Testis (tissue), 2 donors: ENCODE results near the gene DOK6.

Source experiments
- POLR2A ChIP-seq: fragments of 450-650 bp; IDR thresholded peaks from one replicate; pipeline ENCODE4 v1.6.1; 2017; ENCODE audit warnings: antibody characterized with exemption, mild to moderate bottlenecking, moderate library complexity
- TF ChIP-seq, protein P1 (sequence below), 3 experiments: fragments of 450-650 bp in 2 of 3; fragments of 200-600 bp in 1 of 3; sonication (generic) in 1 of 3; IDR thresholded peaks; one replicate each; pipeline ENCODE4 v1.5.1; 2016 to 2019; ENCODE audit warnings: antibody characterized with exemption in 3 of 3, mild to moderate bottlenecking in 2 of 3, moderate library complexity in 1 of 3

GRCh38 chr18:69648486-69648885, 247.8 kb downstream of the DOK6 start:
- TF ChIP-seq, protein P1, sequence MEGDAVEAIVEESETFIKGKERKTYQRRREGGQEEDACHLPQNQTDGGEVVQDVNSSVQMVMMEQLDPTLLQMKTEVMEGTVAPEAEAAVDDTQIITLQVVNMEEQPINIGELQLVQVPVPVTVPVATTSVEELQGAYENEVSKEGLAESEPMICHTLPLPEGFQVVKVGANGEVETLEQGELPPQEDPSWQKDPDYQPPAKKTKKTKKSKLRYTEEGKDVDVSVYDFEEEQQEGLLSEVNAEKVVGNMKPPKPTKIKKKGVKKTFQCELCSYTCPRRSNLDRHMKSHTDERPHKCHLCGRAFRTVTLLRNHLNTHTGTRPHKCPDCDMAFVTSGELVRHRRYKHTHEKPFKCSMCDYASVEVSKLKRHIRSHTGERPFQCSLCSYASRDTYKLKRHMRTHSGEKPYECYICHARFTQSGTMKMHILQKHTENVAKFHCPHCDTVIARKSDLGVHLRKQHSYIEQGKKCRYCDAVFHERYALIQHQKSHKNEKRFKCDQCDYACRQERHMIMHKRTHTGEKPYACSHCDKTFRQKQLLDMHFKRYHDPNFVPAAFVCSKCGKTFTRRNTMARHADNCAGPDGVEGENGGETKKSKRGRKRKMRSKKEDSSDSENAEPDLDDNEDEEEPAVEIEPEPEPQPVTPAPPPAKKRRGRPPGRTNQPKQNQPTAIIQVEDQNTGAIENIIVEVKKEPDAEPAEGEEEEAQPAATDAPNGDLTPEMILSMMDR (IDR thresholded peaks at IDR 0.05) = no peak
- no peak for TF ChIP-seq POLR2A
